ENCODE results near the gene ADAR.
A peak's percentile ranks its signal among the peaks of the same experiment; 100 is the strongest.

ADAR gene

GRCh38 chr1:154629061-154629674, 21.2 kb upstream of the ADAR start:
- Histone ChIP-seq H3K27ac (ENCODE audit: low read length) (no peak overlapping the region), H3K79me2 (ENCODE audit: insufficient read depth, low read length) (peaks cover 39% of the 10 kb centered on the region), H3K27me3 (ENCODE audit: insufficient read depth, low read length, poor library complexity) (peaks cover 7% of the 10 kb centered on the region), H3K4me3 (ENCODE audit: low read depth in 1 of 2, low read length in 2 of 2) (no peak overlapping the region), H4K20me1 (ENCODE audit: insufficient read depth, low read length) (peaks cover 22% of the 10 kb centered on the region; the same call in 1 of the 2 replicates), H3K9ac (ENCODE audit: low read depth, low read length) (no peak overlapping the region), H2AFZ (ENCODE audit: low read depth, low read length) (peak overlapping the region; percentile 100), H3K9me3 (ENCODE audit: insufficient read depth, low read length, severe bottlenecking) (peaks cover 9% of the 10 kb centered on the region), H3K4me2 (ENCODE audit: insufficient read depth, low read length) (no peak overlapping the region), H3K4me1 (ENCODE audit: insufficient read depth, low read length) (peaks cover 27% of the 10 kb centered on the region), H3K36me3 (ENCODE audit: insufficient read depth, low read length) (peaks cover 13% of the 10 kb centered on the region; the same call in 1 of the 2 replicates)
- TF ChIP-seq CTCF (IDR thresholded peaks at IDR 0.05; ENCODE audit: borderline replicate concordance, extremely low read depth, low read length, poor library complexity, severe bottlenecking) (no peak), EZH2 (IDR thresholded peaks at IDR 0.05; ENCODE audit: borderline replicate concordance, low read depth, low read length, severe bottlenecking) (no peak)
- DNase-seq, result no peak
- no peak for ATAC-seq (ENCODE audit: insufficient read depth, low read depth)

DNA sequence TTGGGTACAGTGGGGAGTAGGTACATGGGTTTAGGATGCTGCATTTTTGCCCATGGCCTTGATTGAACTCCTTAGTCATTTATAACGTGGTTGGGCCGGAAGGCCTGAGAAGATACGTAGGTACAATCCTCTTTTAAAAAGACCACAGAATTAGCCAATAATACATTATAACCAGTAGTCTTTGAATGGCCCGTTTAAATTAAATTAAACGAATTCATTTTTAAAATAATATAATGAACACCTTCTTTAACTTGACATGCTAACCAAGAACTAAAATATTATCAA, 20.1 kb upstream of the ADAR start:
- Histone ChIP-seq H3K4me1 (ENCODE audit: insufficient read depth, low read length) (peaks cover 27% of the 10 kb centered on the region), H3K4me3 (ENCODE audit: low read depth in 1 of 2, low read length in 2 of 2) (peak overlapping the region; percentile 97 to 99), H3K9me3 (ENCODE audit: insufficient read depth, low read length, severe bottlenecking) (peaks cover 9% of the 10 kb centered on the region), H3K27me3 (ENCODE audit: insufficient read depth, low read length, poor library complexity) (peaks cover 4% of the 10 kb centered on the region), H3K9ac (ENCODE audit: low read depth, low read length) (peak overlapping the region; percentile 84), H3K36me3 (ENCODE audit: insufficient read depth, low read length) (peaks cover 20% of the 10 kb centered on the region; the same call in 1 of the 2 replicates), H3K79me2 (ENCODE audit: insufficient read depth, low read length) (peaks cover 50% of the 10 kb centered on the region), H2AFZ (ENCODE audit: low read depth, low read length) (peak overlapping the region; percentile 100), H3K27ac (ENCODE audit: low read length) (peak overlapping the region; percentile 98), H4K20me1 (ENCODE audit: insufficient read depth, low read length) (peaks cover 28% of the 10 kb centered on the region; the same call in 1 of the 2 replicates), H3K4me2 (ENCODE audit: insufficient read depth, low read length) (peak overlapping the region; percentile 96)
- no peak for DNase-seq
- TF ChIP-seq EZH2 (IDR thresholded peaks at IDR 0.05; ENCODE audit: borderline replicate concordance, low read depth, low read length, severe bottlenecking) (no peak), CTCF (IDR thresholded peaks at IDR 0.05; ENCODE audit: borderline replicate concordance, extremely low read depth, low read length, poor library complexity, severe bottlenecking) (no peak)
- no peak; the same call in 2 of the 3 replicates for ATAC-seq (ENCODE audit: insufficient read depth, low read depth)

GRCh38 chr1:154627257-154628120, 19.5 kb upstream of the ADAR start:
- TF ChIP-seq EZH2 (IDR thresholded peaks at IDR 0.05; ENCODE audit: borderline replicate concordance, low read depth, low read length, severe bottlenecking) (no peak), CTCF (IDR thresholded peaks at IDR 0.05; ENCODE audit: borderline replicate concordance, extremely low read depth, low read length, poor library complexity, severe bottlenecking) (peak; percentile 18)
- H3K4me2 ChIP-seq (ENCODE audit: insufficient read depth, low read length), result peak overlapping the region; percentile 96
- H3K79me2 ChIP-seq (ENCODE audit: insufficient read depth, low read length), result peaks cover 55% of the 10 kb centered on the region
- peak overlapping the region; percentile 84 for H3K9ac ChIP-seq (ENCODE audit: low read depth, low read length)
- H2AFZ ChIP-seq (ENCODE audit: low read depth, low read length), result peak overlapping the region; percentile 100
- peaks cover 20% of the 10 kb centered on the region; the same call in 1 of the 2 replicates for H3K36me3 ChIP-seq (ENCODE audit: insufficient read depth, low read length)
- peak overlapping the region; percentile 98 for H3K27ac ChIP-seq (ENCODE audit: low read length)
- peaks cover 4% of the 10 kb centered on the region for H3K27me3 ChIP-seq (ENCODE audit: insufficient read depth, low read length, poor library complexity)
- H3K4me1 ChIP-seq (ENCODE audit: insufficient read depth, low read length), result peaks cover 31% of the 10 kb centered on the region
- peaks cover 30% of the 10 kb centered on the region; the same call in 1 of the 2 replicates for H4K20me1 ChIP-seq (ENCODE audit: insufficient read depth, low read length)
- ATAC-seq (ENCODE audit: insufficient read depth, low read depth), result peak; percentile 73
- H3K4me3 ChIP-seq (ENCODE audit: low read depth in 1 of 2, low read length in 2 of 2), result peak overlapping the region; percentile 97 to 99
- DNase-seq, result peak; percentile 89
- peaks cover 9% of the 10 kb centered on the region for H3K9me3 ChIP-seq (ENCODE audit: insufficient read depth, low read length, severe bottlenecking)

Data from DND-41 (cell line).